Fibroblast of lung (primary cell): ENCODE results near the gene KLHL6. TPM values are rescaled to one million over a fixed set of nuclear protein-coding genes. Genes with fewer than 3 reads are reported as not detected.

ENCODE experiments used
- DNase-seq, 2 donors: peaks; one replicate each; pipeline versions ENCODE4 v3.0.0 to v3.0.0-alpha.2; 2010; ENCODE audit warnings: low read depth in 2 of 2
- H2AFZ ChIP-seq: 2 replicates; pipeline ENCODE4 v1.5.1; 2012; ENCODE audit warnings: low read length, control low read depth, inconsistent platforms
- H3K27ac ChIP-seq: 2 replicates; pipeline ENCODE4 v1.5.1; 2011; ENCODE audit warnings: low read length, control low read depth; ENCODE audit not compliant: insufficient read depth
- H3K27me3 ChIP-seq: 2 replicates; pipeline ENCODE4 v1.5.1; 2011; ENCODE audit warnings: mild to moderate bottlenecking, low read length; ENCODE audit not compliant: control insufficient read depth, insufficient read depth
- H3K36me3 ChIP-seq: 2 replicates; pipeline ENCODE4 v1.5.1; 2011; ENCODE audit warnings: low read length; ENCODE audit not compliant: control insufficient read depth, insufficient read depth
- H3K4me1 ChIP-seq: 2 replicates; pipeline ENCODE4 v1.5.1; 2011; ENCODE audit warnings: low read length; ENCODE audit not compliant: control insufficient read depth, insufficient read depth; ENCODE audit errors: extremely low read depth
- H3K4me2 ChIP-seq: 2 replicates; pipeline ENCODE4 v1.5.1; 2011; ENCODE audit warnings: low read length, control low read depth; ENCODE audit not compliant: insufficient read depth; ENCODE audit errors: extremely low read depth
- H3K4me3 ChIP-seq, 4 experiments: fragments of 200-600 bp in 1 of 4; sonication (generic) in 1 of 4; replicated peaks in 1 of 4; 2 replicates each; pipeline ENCODE4 v1.5.1; 2011 to 2016; ENCODE audit warnings: low read length in 4 of 4, low read depth in 3 of 4, mild to moderate bottlenecking in 3 of 4, control low read depth in 2 of 4, inconsistent platforms in 1 of 4, mixed read lengths in 1 of 4; ENCODE audit not compliant: insufficient read depth in 1 of 4; ENCODE audit errors: control extremely low read depth in 1 of 4
- H3K79me2 ChIP-seq: 2 replicates; pipeline ENCODE4 v1.5.1; 2012; ENCODE audit warnings: mild to moderate bottlenecking, low read length, inconsistent platforms; ENCODE audit not compliant: control insufficient read depth, insufficient read depth
- H3K9ac ChIP-seq: 2 replicates; pipeline ENCODE4 v1.5.1; 2011; ENCODE audit warnings: mild to moderate bottlenecking, low read length, control low read depth; ENCODE audit not compliant: insufficient read depth
- H3K9me3 ChIP-seq: 2 replicates; pipeline ENCODE4 v1.5.1; 2012; ENCODE audit warnings: low read depth, low read length; ENCODE audit not compliant: control insufficient read depth, insufficient read depth
- H4K20me1 ChIP-seq: 2 replicates; pipeline ENCODE4 v1.5.1; 2011; ENCODE audit warnings: low read length; ENCODE audit not compliant: control insufficient read depth, insufficient read depth; ENCODE audit errors: extremely low read depth
- EZH2 ChIP-seq: IDR thresholded peaks from 2 replicates; pipeline ENCODE4 v1.5.1; 2012; ENCODE audit warnings: low read length, control low read depth, mild to moderate bottlenecking; ENCODE audit errors: missing control alignments
- polyA plus RNA-seq, 2 donors: library from polyadenylated mRNA; depleted of rRNA in 1 of 2; stranded (reverse) in 1 of 2; unstranded in 1 of 2; fragments of >200 nt; gene quantifications; 2 replicates each; pipeline ENCODE4 v1.2.1, GENCODE V29; 2011 to 2012; ENCODE audit warnings: missing spikeins in 1 of 2
- total RNA-seq: library from RNA; depleted of rRNA; stranded (reverse); fragments of >200 nt; gene quantifications from 2 replicates; pipeline ENCODE4 v1.2.1, GENCODE V29; 2014
- TF ChIP-seq, protein P1 (sequence below), 2 donors: IDR thresholded peaks in 1 of 2; conservative IDR thresholded peaks in 1 of 2; 1 replicate in 1 of 2; 2 replicates in 1 of 2; pipeline ENCODE4 v1.5.1; 2011 to 2012; ENCODE audit warnings: low read length in 2 of 2, control low read depth in 1 of 2, inconsistent platforms in 1 of 2, low read depth in 1 of 2, mild to moderate bottlenecking in 1 of 2

KLHL6 gene
- total and polyA plus RNA-seq, 2 donors (not counting 1 experiment from before 2014, with no cell fraction given) = not detected

DNA sequence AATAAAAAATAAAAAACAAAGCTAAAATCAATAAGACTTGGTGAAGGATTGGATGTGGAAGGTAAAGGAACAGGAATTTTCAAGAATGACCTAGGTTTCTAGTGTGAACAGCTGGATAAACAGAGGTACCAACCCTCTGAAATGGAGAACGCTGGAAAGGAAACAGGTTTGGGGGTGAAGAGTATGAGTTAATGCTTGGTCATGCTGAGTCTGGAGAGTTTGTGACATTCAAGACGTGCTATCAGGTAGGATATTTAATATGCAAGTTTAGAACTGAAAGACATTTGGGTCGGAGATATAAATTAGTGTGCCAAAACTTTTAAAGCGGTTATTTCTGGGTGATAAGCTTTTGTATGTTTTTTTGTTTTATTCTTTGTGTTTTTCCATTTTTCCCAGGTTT, 11.4 kb upstream of the KLHL6 start:
- H3K4me2 ChIP-seq = no peak overlapping the region
- H3K36me3 ChIP-seq = no peaks in the 10 kb centered on the region
- H2AFZ ChIP-seq = no peak overlapping the region
- H3K27me3 ChIP-seq = no peaks in the 10 kb centered on the region
- no peaks in the 10 kb centered on the region for H3K4me1 ChIP-seq
- H3K9me3 ChIP-seq = no peaks in the 10 kb centered on the region
- no peak overlapping the region for H3K4me3 ChIP-seq
- no peaks in the 10 kb centered on the region for H3K79me2 ChIP-seq
- no peak overlapping the region for H3K27ac ChIP-seq
- H4K20me1 ChIP-seq = no peaks in the 10 kb centered on the region
- DNase-seq = no peak
- TF ChIP-seq EZH2 = no peak
- TF ChIP-seq, protein P1, sequence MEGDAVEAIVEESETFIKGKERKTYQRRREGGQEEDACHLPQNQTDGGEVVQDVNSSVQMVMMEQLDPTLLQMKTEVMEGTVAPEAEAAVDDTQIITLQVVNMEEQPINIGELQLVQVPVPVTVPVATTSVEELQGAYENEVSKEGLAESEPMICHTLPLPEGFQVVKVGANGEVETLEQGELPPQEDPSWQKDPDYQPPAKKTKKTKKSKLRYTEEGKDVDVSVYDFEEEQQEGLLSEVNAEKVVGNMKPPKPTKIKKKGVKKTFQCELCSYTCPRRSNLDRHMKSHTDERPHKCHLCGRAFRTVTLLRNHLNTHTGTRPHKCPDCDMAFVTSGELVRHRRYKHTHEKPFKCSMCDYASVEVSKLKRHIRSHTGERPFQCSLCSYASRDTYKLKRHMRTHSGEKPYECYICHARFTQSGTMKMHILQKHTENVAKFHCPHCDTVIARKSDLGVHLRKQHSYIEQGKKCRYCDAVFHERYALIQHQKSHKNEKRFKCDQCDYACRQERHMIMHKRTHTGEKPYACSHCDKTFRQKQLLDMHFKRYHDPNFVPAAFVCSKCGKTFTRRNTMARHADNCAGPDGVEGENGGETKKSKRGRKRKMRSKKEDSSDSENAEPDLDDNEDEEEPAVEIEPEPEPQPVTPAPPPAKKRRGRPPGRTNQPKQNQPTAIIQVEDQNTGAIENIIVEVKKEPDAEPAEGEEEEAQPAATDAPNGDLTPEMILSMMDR (conservative IDR thresholded peaks at IDR 0.05 in 1 of 2, IDR thresholded peaks at IDR 0.05 in 1 of 2; ENCODE audit: low read depth in 1 of 2, low read length in 2 of 2) = no peak
- no peak overlapping the region for H3K9ac ChIP-seq

DNA sequence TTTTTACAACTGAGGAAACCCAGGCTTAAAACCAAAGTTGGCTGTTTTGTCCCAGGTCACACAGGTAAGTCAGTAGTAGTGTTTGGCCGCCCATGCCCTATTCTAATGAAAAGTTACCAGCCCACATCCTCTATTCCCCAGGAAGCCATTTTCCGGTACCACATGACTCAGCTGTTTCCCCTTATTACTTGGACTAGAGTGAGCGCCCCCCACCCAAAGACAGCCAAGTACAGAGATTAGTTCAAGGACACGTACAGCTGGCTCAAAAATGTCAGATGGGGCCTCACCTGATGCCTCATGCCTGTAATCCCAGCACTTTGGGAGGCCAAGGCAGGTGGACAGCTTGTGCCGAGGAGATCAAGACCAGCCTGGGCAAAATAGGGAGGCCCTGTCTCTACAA, 8.5 kb upstream of the KLHL6 start:
- no peaks in the 10 kb centered on the region for H3K9me3 ChIP-seq
- H3K27ac ChIP-seq = no peak overlapping the region
- TF ChIP-seq EZH2 = no peak
- TF ChIP-seq, protein P1 (conservative IDR thresholded peaks at IDR 0.05 in 1 of 2, IDR thresholded peaks at IDR 0.05 in 1 of 2; ENCODE audit: low read depth in 1 of 2, low read length in 2 of 2) = no peak
- H3K9ac ChIP-seq = no peak overlapping the region
- H3K79me2 ChIP-seq = no peaks in the 10 kb centered on the region
- H3K4me3 ChIP-seq = no peak overlapping the region
- H2AFZ ChIP-seq = no peak overlapping the region
- H3K4me1 ChIP-seq = no peaks in the 10 kb centered on the region
- H4K20me1 ChIP-seq = no peaks in the 10 kb centered on the region
- no peaks in the 10 kb centered on the region for H3K27me3 ChIP-seq
- no peak overlapping the region for H3K4me2 ChIP-seq
- DNase-seq = no peak
- H3K36me3 ChIP-seq = no peaks in the 10 kb centered on the region

DNA sequence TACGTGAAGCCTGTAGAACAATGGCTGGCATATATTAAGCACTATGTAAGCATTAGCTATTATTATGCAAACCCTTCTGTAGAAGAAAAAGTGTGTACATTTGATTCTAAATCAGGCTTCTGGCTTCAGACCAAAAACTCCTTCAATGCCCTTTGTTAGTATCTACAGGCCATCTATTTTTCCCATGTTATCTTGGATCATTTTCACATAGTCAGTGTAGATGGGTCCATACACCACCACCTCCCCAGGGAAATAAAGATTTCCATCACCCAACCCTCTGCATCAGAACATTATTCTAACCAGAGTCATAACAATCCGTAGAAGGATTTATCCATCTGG, 8.0 kb upstream of the KLHL6 start:
- no peaks in the 10 kb centered on the region for H3K4me1 ChIP-seq
- no peak for DNase-seq
- no peak overlapping the region for H2AFZ ChIP-seq
- TF ChIP-seq, protein P1 (conservative IDR thresholded peaks at IDR 0.05 in 1 of 2, IDR thresholded peaks at IDR 0.05 in 1 of 2; ENCODE audit: low read depth in 1 of 2, low read length in 2 of 2) = no peak
- H3K79me2 ChIP-seq = no peaks in the 10 kb centered on the region
- no peaks in the 10 kb centered on the region for H3K36me3 ChIP-seq
- H3K27me3 ChIP-seq = no peaks in the 10 kb centered on the region
- H3K4me2 ChIP-seq = no peak overlapping the region
- no peaks in the 10 kb centered on the region for H3K9me3 ChIP-seq
- no peak overlapping the region for H3K4me3 ChIP-seq
- no peak overlapping the region for H3K9ac ChIP-seq
- H4K20me1 ChIP-seq = no peaks in the 10 kb centered on the region
- no peak overlapping the region for H3K27ac ChIP-seq
